Stimulated activated CD8-positive, alpha-beta memory T cell treated with anti-CD3 and anti-CD28 coated beads, Interleukin-12 subunit alpha, Interleukin-12 subunit beta, amount 100 ng/mL, for 24 hours (primary cell): ENCODE data around the gene ANKMY2.
"Not testable (repeated sequence)": the region's sequence is repeated elsewhere in the genome, so short reads cannot be mapped to it uniquely, and the experiment has no call there.

ENCODE experiments used
- DNase-seq: peaks from one replicate; pipeline ENCODE4 v3.0.0-alpha.2; 2020; ENCODE audit errors: extremely low read depth

The ANKMY2 gene

GRCh38 chr7:16627236-16627635, 18.3 kb downstream of the ANKMY2 start:
- no peak for DNase-seq

GRCh38 chr7:16626388-16626787, 19.2 kb downstream of the ANKMY2 start:
- no peak for DNase-seq

GRCh38 chr7:16619979-16620408, 25.6 kb downstream of the ANKMY2 start:
- DNase-seq = no peak

- DNase-seq = no peak
These were observed 29.0 kb downstream of the ANKMY2 start for GRCh38 chr7:16616542-16616941.

- DNase-seq = no peak
These were observed 29.4 kb downstream of the ANKMY2 start for GRCh38 chr7:16616122-16616521.

GRCh38 chr7:16615228-16615627, 30.3 kb downstream of the ANKMY2 start:
- no peak for DNase-seq

GRCh38 chr7:16611711-16612110, 33.8 kb downstream of the ANKMY2 start:
- DNase-seq = no peak

- no peak for DNase-seq
These were observed 35.6 kb downstream of the ANKMY2 start for GRCh38 chr7:16609842-16610450.

- no peak for DNase-seq
These were observed 38.9 kb downstream of the ANKMY2 start for GRCh38 chr7:16606704-16607103.

- DNase-seq = no peak
These were observed 41.5 kb downstream of the ANKMY2 start for GRCh38 chr7:16604054-16604453.

- DNase-seq = no peak
These were observed 41.9 kb downstream of the ANKMY2 start for GRCh38 chr7:16603633-16604032.

GRCh38 chr7:16599860-16600259, 45.7 kb downstream of the ANKMY2 start:
- no peak for DNase-seq

GRCh38 chr7:16598015-16598414, 47.5 kb downstream of the ANKMY2 start:
- no peak for DNase-seq

- DNase-seq = not testable (repeated sequence)
These were observed 50.0 kb downstream of the ANKMY2 start for GRCh38 chr7:16595596-16595995.

GRCh38 chr7:16594676-16595075, 50.9 kb downstream of the ANKMY2 start:
- DNase-seq = no peak

GRCh38 chr7:16594061-16594460, 51.5 kb downstream of the ANKMY2 start:
- DNase-seq = no peak

GRCh38 chr7:16592395-16592794, 53.2 kb downstream of the ANKMY2 start:
- DNase-seq = no peak

- no peak for DNase-seq
These were observed 55.1 kb downstream of the ANKMY2 start for GRCh38 chr7:16590424-16590823.

- no peak for DNase-seq
These were observed 55.7 kb downstream of the ANKMY2 start for GRCh38 chr7:16589881-16590280.

GRCh38 chr7:16587790-16588189, 57.8 kb downstream of the ANKMY2 start:
- no peak for DNase-seq

- DNase-seq = no peak
These were observed 58.4 kb downstream of the ANKMY2 start for GRCh38 chr7:16587129-16587528.

GRCh38 chr7:16586081-16586874, 59.3 kb downstream of the ANKMY2 start:
- no peak for DNase-seq

- DNase-seq = no peak
These were observed 60.0 kb downstream of the ANKMY2 start for GRCh38 chr7:16585540-16585939.
